Lower leg skin (tissue), 3 donors: ENCODE data around the gene PMEPA1.

Experiments
- CTCF ChIP-seq, 3 donors: fragments of 450-650 bp; IDR thresholded peaks; one replicate each; pipeline ENCODE4 v1.5.1; 2016; ENCODE audit warnings: antibody characterized with exemption in 3 of 3, mild to moderate bottlenecking in 3 of 3, moderate library complexity in 2 of 3
- POLR2A ChIP-seq, 2 donors: fragments of 450-650 bp; IDR thresholded peaks; one replicate each; pipeline ENCODE4 v1.6.1; 2016 to 2017; ENCODE audit warnings: antibody characterized with exemption in 2 of 2, mild to moderate bottlenecking in 1 of 2, moderate library complexity in 1 of 2

- no peak for TF ChIP-seq CTCF (IDR thresholded peaks at IDR 0.05)
- TF ChIP-seq POLR2A (IDR thresholded peaks at IDR 0.05) = no peak
Observed at GRCh38 chr20:57680934-57681914, 28.6 kb downstream of the PMEPA1 start.
